ENCODE measurements around the gene INAFM1.

- peak; percentile 94 for TF ChIP-seq CTCF (IDR thresholded peaks at IDR 0.05; ENCODE audit: poor library complexity)
- no peak for TF ChIP-seq EZH2phosphoT487 (IDR thresholded peaks at IDR 0.05; ENCODE audit: low read depth, severe bottlenecking, unreplicated experiment)
These were observed 30.6 kb downstream of the INAFM1 start for GRCh38 chr19:47305309-47305751.
